ENCODE measurements around the gene CAMTA1. TPM values are rescaled to one million over a fixed set of nuclear protein-coding genes. Genes with fewer than 3 reads are reported as not detected.

The CAMTA1 gene
- total RNA-seq, 2 donors from 2014 or later: 55.3 to 69.5 TPM

DNA sequence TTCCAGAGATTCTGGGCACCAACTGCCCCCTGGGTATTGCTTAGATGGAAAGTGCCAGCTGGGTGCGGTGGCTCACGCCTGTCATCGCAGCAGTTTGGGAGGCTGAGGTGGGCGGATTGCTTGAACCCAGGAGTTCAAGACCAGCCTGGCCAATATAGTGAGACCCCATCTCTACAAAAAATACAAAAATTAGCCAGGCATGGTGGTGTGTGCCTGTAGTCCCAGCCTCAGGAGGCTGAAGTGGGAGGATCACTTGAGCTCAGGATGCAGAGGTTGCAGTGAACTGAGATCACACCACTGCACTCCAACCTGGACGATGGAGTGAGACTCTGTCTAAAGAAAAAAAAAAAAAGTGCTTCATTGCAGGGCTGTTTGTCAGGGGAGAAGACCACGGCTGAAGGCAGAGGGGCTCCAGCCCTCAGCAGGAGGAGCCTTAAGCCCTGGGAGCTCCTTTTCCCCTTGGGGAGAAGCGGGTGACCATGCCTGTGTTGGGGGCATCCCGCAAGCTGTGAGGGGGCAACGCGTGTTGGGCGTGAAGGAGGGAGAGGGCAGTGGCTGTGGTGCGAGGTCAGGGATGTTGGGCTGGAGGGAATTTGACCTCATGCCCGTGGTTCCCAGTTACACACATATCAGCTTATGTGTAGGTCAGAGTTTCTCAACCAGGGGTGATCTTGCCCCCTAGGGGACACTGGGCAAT is 854.3 kb downstream of the CAMTA1 start:
- Mint-ChIP-seq H3K27me3 (peaks cover 38% of the 10 kb centered on the region), H3K4me1 (no peaks in the 10 kb centered on the region), H3K4me3 (no peak overlapping the region), H3K36me3 (ENCODE audit: low read depth) (no peaks in the 10 kb centered on the region), H3K27ac (no peak overlapping the region)
- ATAC-seq (no peak), DNase-seq (no peak)
- no peaks in the 10 kb centered on the region for H3K9me3 ChIP-seq (ENCODE audit: control insufficient read depth, low read length, poor library complexity, severe bottlenecking)

DNA sequence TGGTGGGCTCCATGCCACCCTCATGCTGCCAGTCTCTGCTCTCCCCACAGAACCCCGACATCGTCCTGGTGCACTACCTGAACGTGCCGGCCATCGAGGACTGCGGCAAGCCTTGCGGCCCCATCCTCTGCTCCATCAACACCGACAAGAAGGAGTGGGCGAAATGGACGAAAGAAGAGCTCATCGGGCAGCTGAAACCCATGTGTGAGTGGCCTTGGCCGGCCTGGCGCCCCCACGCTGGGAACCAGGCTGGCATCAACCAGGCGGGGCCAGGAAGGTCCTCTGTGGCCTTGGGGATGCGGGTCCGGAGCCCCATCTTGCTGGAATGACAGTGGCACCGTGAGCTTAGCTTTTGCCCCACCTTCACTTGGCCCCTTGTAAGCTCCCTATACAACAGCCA is 855.1 kb downstream of the CAMTA1 start:
- H3K27ac Mint-ChIP-seq: no peak overlapping the region

DNA sequence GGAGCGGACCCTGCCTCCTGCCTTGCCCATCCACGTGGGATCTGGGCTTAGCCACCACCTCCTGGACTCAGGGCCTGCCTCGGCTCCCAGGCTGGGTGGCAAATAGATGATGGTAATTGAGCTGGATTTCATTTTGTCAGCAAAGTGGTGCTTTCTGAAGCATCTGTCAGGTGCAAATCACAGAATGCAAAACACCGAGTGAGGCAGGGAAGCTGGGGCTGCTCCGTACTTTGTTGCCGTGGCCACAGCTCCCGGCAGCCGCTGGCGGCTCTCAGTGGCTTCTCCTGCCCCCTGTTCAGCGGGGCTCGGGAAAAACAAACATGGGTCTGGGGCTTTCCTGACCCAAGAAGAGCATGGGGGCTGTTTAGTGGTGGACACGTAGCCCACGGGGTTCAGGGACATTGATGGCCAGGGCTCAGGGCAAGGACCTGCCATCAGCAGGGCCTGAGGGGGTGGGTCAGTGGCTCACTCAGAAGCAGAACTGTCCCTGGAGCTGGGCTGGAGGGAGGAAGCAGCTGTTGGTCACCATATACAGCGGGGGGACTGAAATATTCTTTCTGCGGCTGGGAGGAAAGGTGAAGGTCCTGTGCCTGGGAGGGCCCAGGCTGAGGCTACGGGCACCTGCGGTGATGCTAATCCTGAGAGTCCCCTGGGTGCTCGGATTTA is 855.8 kb downstream of the CAMTA1 start:
- Mint-ChIP-seq H3K27ac (no peak overlapping the region), H3K4me3 (no peak overlapping the region), H3K27me3 (peaks cover 28% of the 10 kb centered on the region), H3K4me1 (no peaks in the 10 kb centered on the region), H3K36me3 (ENCODE audit: low read depth) (no peaks in the 10 kb centered on the region)
- ATAC-seq (no peak), DNase-seq (no peak)
- no peaks in the 10 kb centered on the region for H3K9me3 ChIP-seq (ENCODE audit: control insufficient read depth, low read length, poor library complexity, severe bottlenecking)

More for the DNA sequence above, 855.1 kb downstream of the CAMTA1 start:
- Mint-ChIP-seq H3K36me3 (ENCODE audit: low read depth) (no peaks in the 10 kb centered on the region), H3K27me3 (peaks cover 32% of the 10 kb centered on the region), H3K4me3 (no peak overlapping the region), H3K4me1 (no peaks in the 10 kb centered on the region)
- ATAC-seq: no peak
- no peaks in the 10 kb centered on the region for H3K9me3 ChIP-seq (ENCODE audit: control insufficient read depth, low read length, poor library complexity, severe bottlenecking)
- DNase-seq: no peak

DNA sequence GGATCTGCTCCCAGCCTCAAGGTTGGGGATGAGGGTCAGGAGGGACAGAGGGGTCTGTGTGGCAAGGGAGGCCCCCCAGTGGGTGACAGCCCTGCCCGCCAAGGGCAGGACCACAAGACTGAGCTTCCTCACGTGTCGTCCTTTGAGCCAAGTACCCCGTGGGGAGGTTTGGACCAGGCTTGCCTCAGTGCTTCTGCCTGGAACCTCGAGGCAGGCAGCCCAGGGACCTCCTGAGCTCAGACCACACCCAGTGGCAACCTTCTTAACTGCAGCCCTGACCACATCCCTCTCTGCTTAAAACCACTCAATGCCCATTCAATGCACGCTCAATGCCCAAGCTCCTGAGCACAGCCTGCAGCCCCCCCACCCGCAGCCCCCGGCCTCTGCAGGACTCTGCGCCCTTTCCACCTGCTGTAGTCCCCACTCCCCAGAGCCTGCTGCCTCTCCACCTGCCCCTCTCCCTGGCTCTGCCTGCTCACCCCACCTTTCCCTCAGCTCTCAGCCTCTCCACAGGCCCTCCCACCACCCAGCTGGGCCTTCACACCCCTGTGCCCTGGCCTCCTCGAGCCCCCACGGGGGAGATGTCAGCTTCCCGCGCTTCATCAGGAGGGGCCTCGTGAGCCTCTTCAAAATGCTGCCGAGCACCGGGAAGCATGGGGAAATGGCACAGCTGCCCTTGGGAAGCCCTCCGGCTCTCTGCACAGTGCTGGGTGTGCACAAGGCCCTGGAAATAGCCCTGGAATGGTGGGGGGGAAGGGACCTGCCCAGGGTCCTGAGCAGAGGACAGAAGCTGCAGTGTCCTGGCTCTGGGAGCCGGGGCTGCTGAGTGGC is 856.5 kb downstream of the CAMTA1 start:
- no peaks in the 10 kb centered on the region for H3K36me3 Mint-ChIP-seq (ENCODE audit: low read depth)
- H3K4me3 Mint-ChIP-seq: no peak overlapping the region
- no peak for DNase-seq
- H3K4me1 Mint-ChIP-seq: peaks cover 3% of the 10 kb centered on the region
- ATAC-seq: no peak
- H3K9me3 ChIP-seq (ENCODE audit: control insufficient read depth, low read length, poor library complexity, severe bottlenecking): no peaks in the 10 kb centered on the region
- no peak overlapping the region for H3K27ac Mint-ChIP-seq
- peaks cover 28% of the 10 kb centered on the region for H3K27me3 Mint-ChIP-seq

DNA sequence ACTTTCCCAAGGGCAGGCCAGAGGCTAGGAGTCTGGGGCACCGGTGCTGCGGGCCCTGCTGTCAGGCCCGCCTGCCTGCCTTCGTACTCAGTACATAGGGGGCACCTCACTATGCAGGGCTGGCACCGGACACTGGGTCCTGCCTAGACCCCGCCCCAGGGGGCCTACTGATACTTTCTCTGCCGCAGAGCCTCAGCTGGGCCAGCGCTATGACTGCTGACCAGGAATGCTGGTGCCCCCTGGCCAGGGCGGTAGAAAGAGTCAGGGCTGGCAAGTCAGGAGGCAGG is 857.1 kb downstream of the CAMTA1 start:
- no peak overlapping the region for H3K27ac Mint-ChIP-seq
- no peak for ATAC-seq
- peaks cover 3% of the 10 kb centered on the region for H3K4me1 Mint-ChIP-seq
- peaks cover 28% of the 10 kb centered on the region for H3K27me3 Mint-ChIP-seq
- no peak for DNase-seq
- H3K36me3 Mint-ChIP-seq (ENCODE audit: low read depth): no peaks in the 10 kb centered on the region
- no peaks in the 10 kb centered on the region for H3K9me3 ChIP-seq (ENCODE audit: control insufficient read depth, low read length, poor library complexity, severe bottlenecking)
- no peak overlapping the region for H3K4me3 Mint-ChIP-seq

DNA sequence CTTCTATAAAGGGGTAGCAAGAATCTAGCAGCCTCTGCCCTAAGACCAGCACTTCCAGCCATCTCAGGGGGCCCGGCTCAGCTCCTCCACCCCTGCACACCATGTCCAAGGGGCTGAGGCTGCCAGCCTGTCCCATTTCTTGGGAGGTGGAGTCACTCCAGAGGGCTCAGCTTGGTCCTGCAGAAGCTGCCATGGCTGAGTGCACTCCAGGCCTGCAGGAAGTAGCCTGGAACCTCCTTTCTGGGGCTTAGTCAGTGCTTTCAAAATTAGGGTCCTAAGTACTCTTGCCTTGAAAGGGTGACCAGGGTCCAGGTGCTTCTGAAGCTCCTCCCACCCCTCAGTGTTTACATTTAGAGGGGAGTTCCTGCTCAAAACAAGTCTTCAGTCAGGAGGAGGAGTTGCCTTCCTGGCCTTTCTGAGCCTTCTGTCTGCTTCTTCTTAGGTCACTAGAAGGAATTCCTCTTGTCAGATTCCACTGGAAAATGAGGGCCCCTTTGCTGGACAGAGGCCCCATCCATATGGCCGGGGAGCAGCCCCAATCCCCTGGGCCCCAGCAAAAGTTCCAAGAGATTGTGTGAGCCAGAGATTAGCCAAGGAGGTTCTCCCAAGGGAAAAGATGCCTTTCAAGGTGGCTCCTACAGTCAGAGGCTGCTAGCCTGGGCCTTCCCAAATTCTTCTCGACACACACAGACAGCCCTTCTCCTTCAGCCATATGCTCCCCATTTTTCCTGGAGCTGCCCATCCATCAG is 857.7 kb downstream of the CAMTA1 start:
- no peak overlapping the region for H3K27ac Mint-ChIP-seq
- peaks cover 28% of the 10 kb centered on the region for H3K27me3 Mint-ChIP-seq
- DNase-seq (no peak), ATAC-seq (no peak)
- no peaks in the 10 kb centered on the region for H3K36me3 Mint-ChIP-seq (ENCODE audit: low read depth)
- H3K4me3 Mint-ChIP-seq: no peak overlapping the region
- no peaks in the 10 kb centered on the region for H3K9me3 ChIP-seq (ENCODE audit: control insufficient read depth, low read length, poor library complexity, severe bottlenecking)
- peaks cover 3% of the 10 kb centered on the region for H3K4me1 Mint-ChIP-seq

DNA sequence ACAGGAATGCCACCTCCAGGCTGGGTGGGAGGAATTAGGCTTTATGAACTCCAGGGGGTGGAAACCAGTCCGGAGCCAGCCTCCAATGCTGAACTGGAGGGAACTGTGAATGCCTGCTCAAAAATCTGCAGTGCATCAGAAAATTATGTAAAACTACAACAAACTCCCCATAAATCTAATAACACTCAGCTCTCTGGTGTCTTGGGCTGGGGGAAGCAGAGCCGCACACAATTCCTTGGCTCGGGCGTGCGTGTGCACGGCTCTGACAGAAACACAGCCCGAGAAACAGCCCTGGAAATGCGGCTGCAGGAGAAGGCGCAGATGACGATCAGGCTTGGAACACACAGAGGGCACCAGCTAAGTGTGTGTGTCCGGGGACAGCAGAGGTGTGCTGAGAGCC is 858.3 kb downstream of the CAMTA1 start:
- ATAC-seq (no peak), DNase-seq (no peak)
- Mint-ChIP-seq H3K36me3 (ENCODE audit: low read depth) (no peaks in the 10 kb centered on the region), H3K4me3 (no peak overlapping the region), H3K27me3 (peaks cover 28% of the 10 kb centered on the region), H3K27ac (no peak overlapping the region), H3K4me1 (peaks cover 3% of the 10 kb centered on the region)
- H3K9me3 ChIP-seq (ENCODE audit: control insufficient read depth, low read length, poor library complexity, severe bottlenecking): no peaks in the 10 kb centered on the region

DNA sequence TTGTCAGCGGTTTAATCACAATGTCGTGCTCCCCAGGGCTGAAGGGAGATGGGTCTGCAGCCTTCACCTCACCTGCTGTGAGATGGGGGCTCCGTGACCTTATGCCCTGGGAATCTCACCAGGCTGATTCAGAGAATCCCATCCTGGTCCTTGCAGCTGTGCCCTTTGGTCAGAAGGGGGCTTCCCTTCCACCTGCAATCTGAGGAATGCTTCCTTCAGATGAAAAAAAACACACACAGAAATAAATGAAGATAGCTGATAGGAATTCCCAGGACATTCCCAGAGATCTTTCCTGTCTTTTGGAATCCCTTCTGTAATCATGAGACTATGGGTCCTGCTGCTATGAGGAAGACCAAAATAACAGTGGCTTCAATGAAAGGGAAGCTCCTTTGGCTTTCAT is 858.8 kb downstream of the CAMTA1 start:
- H3K4me1 Mint-ChIP-seq: peaks cover 3% of the 10 kb centered on the region
- DNase-seq (no peak), ATAC-seq (no peak)
- no peaks in the 10 kb centered on the region for H3K9me3 ChIP-seq (ENCODE audit: control insufficient read depth, low read length, poor library complexity, severe bottlenecking)
- no peaks in the 10 kb centered on the region for H3K36me3 Mint-ChIP-seq (ENCODE audit: low read depth)
- peaks cover 27% of the 10 kb centered on the region for H3K27me3 Mint-ChIP-seq
- no peak overlapping the region for H3K4me3 Mint-ChIP-seq
- no peak overlapping the region for H3K27ac Mint-ChIP-seq

DNA sequence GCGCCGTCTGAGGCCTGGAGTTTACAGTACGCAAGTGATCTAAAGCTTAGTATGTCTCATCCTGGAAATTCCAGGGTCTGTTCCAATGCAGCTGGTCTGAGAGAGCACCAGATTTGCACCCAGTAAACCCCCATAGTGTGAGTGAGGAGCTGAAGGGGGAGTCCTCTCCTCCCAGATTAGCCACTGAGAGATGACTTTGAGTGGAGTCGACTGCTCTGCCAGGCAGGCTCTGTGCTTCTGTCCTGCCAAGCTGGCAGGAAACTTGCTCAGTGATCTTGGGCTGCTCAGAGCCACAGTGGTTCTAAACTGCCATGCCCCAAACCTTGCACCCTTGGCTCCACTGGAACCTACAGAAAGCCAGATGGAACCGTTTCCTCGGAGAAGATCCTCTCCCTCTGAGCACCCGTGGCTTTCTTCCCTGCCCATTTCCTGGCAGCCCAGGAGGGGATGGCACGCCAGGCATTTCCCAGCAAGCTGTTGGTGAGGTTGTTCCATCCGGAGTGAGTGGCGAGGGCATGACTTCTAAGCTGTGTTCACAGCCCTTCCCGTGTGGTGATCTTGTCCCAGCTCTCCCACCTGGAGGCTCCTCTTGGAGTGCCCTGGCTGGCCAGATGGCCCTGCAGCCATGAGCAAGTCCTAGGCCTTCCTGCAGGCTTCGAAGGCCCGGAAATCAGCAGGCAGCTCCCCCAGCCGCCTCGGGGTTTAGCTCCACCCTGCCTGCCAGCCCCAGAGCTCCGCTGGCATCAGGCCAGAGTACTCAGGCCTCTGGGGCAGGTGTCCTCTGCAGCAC is 859.9 kb downstream of the CAMTA1 start:
- no peak for DNase-seq
- no peak overlapping the region for H3K4me3 Mint-ChIP-seq
- no peaks in the 10 kb centered on the region for H3K9me3 ChIP-seq (ENCODE audit: control insufficient read depth, low read length, poor library complexity, severe bottlenecking)
- no peak overlapping the region for H3K27ac Mint-ChIP-seq
- peaks cover 21% of the 10 kb centered on the region for H3K27me3 Mint-ChIP-seq
- H3K4me1 Mint-ChIP-seq: peaks cover 3% of the 10 kb centered on the region
- H3K36me3 Mint-ChIP-seq (ENCODE audit: low read depth): no peaks in the 10 kb centered on the region
- ATAC-seq: no peak

DNA sequence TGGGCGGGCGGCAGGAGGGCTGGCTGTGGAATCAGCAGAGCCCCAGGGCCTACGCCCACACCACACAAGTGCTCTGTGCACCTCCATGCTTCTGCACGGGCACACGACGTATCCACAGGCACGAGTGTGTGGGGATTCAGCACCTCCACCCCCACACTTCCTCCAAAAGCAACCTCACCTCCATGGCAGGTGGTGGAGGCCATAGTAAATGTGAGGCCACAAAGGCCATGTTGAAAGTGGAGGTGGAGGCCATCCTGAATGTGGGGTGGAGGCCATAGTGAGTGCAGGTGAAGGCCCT is 860.4 kb downstream of the CAMTA1 start:
- Mint-ChIP-seq H3K27me3 (peaks cover 17% of the 10 kb centered on the region), H3K4me3 (no peak overlapping the region)

DNA sequence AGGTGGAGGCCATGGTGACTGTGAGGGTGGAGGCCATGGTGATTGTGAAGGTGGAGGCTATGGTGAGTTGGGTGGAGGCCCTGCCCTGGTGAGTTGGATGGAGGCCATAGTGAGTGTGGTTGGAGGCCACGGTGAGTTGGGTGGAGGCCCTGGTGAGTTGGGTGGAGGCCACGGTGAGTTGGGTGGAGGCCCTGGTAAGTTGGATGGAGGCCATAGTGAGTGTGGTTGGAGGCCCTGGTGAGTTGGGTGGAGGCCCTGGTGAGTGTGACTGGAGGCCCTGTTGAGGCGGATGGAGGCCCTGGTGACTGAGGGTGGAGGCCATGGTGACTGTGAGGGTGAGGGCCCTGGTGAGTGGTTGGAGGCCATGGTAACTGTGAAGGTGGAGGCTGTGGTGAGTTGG is 860.9 kb downstream of the CAMTA1 start:
- Mint-ChIP-seq H3K27ac (no peak overlapping the region), H3K4me3 (no peak overlapping the region), H3K27me3 (peaks cover 12% of the 10 kb centered on the region), H3K4me1 (peaks cover 3% of the 10 kb centered on the region), H3K36me3 (ENCODE audit: low read depth) (no peaks in the 10 kb centered on the region)
- H3K9me3 ChIP-seq (ENCODE audit: control insufficient read depth, low read length, poor library complexity, severe bottlenecking): no peaks in the 10 kb centered on the region
- no peak for DNase-seq
- ATAC-seq: no peak

More for the DNA sequence above, 860.4 kb downstream of the CAMTA1 start:
- no peak for ATAC-seq
- Mint-ChIP-seq H3K27ac (no peak overlapping the region), H3K36me3 (ENCODE audit: low read depth) (no peaks in the 10 kb centered on the region), H3K4me1 (peaks cover 3% of the 10 kb centered on the region)
- no peaks in the 10 kb centered on the region for H3K9me3 ChIP-seq (ENCODE audit: control insufficient read depth, low read length, poor library complexity, severe bottlenecking)
- DNase-seq: no peak

DNA sequence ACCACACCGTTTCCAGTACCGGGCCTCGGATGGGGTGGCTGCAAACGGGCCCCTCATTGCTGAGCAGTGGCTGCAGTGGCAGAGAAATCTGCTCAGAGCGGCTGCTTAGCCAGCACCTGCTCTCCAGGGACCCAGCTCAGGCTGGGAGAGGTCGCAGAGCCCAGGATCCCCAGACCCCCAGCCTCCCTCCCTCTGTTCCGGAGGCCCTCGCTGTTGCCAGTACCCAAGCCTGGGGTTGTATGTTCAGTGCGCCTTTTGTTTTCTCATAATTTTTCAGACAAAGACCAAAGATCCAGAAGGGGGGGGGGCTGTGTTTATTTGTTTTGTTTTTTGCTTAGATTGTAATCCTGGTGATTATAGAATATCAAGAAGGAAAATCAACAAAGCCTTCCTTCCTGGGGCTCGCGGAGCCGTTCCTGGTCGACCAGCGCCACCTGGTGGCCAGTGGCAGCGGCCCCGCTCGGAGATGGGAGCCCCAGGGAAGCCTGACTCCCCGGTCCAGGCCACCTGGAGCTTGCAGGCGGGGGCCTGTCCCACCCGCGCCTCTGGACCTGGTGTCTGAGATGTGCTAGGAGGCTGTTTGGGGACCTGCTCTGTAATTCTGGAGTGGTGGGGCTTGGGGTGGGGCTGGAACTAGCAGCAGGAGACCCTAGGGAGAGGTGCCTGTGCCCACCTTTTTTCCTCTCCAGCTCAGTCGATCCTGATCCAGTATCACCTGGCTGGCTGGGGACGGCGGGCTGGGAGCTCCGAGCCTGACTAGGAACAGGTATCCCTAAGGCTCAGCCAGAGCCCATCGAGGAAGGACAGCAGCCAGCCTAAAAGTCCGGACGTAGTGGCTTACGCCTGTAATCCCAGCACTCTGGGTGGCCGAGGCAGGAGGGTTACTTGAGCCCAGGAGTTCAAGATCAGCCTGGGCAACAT is 862.0 kb downstream of the CAMTA1 start:
- Mint-ChIP-seq H3K27ac (no peak overlapping the region), H3K4me1 (peaks cover 3% of the 10 kb centered on the region)
- peak; percentile 50 for ATAC-seq

More for the DNA sequence above, 862.0 kb downstream of the CAMTA1 start:
- Mint-ChIP-seq H3K27me3 (peaks cover 7% of the 10 kb centered on the region), H3K36me3 (ENCODE audit: low read depth) (no peaks in the 10 kb centered on the region), H3K4me3 (no peak overlapping the region)
- H3K9me3 ChIP-seq (ENCODE audit: control insufficient read depth, low read length, poor library complexity, severe bottlenecking): no peaks in the 10 kb centered on the region
- DNase-seq: peak; percentile 47 to 74 (median 67)
